GM11168 (cell line): Measurements from ENCODE around the gene TIMP2.
"Not testable (repeated sequence)": the region's sequence is repeated elsewhere in the genome, so short reads cannot be mapped to it uniquely, and the experiment has no call there.

ENCODE experiments used
- in situ Hi-C: fragments of 300-500 bp; cut with MboI; formaldehyde crosslinking; loops from one replicate; pipeline ENCODE4 v1.12.0; 2022; ENCODE audit warnings: low sequenced_read_pairs; ENCODE audit not compliant: unreplicated experiment

TIMP2 gene

GRCh38 chr17:78958641-78959127, 33.5 kb upstream of the TIMP2 start:
- in situ Hi-C loops, result no loop called here

- in situ Hi-C loops, result no loop called here
Observed at GRCh38 chr17:78957128-78957527, 31.9 kb upstream of the TIMP2 start.

- in situ Hi-C loops, result no loop called here
Observed at GRCh38 chr17:78956254-78956653, 31.1 kb upstream of the TIMP2 start.

GRCh38 chr17:78954684-78955083, 29.5 kb upstream of the TIMP2 start:
- in situ Hi-C loops, result no loop called here

- in situ Hi-C loops, result no loop called here
Observed at GRCh38 chr17:78953356-78954350, 28.5 kb upstream of the TIMP2 start.

GRCh38 chr17:78952706-78953105, 27.5 kb upstream of the TIMP2 start:
- in situ Hi-C loops, result no loop called here

GRCh38 chr17:78951967-78952551, 26.9 kb upstream of the TIMP2 start:
- in situ Hi-C loops, result no loop called here

- in situ Hi-C loops, result no loop called here
Observed at GRCh38 chr17:78950870-78951269, 25.7 kb upstream of the TIMP2 start.

- in situ Hi-C loops, result no loop called here
Observed at GRCh38 chr17:78947235-78948149, 22.3 kb upstream of the TIMP2 start.

GRCh38 chr17:78946631-78947030, 21.4 kb upstream of the TIMP2 start:
- in situ Hi-C loops, result no loop called here

- in situ Hi-C loops, result no loop called here
Observed at GRCh38 chr17:78946131-78946530, 20.9 kb upstream of the TIMP2 start.

GRCh38 chr17:78945455-78945854, 20.3 kb upstream of the TIMP2 start:
- in situ Hi-C loops, result not testable (repeated sequence)

GRCh38 chr17:78944956-78945355, 19.8 kb upstream of the TIMP2 start:
- in situ Hi-C loops, result no loop called here

- in situ Hi-C loops, result no loop called here
Observed at GRCh38 chr17:78944026-78944425, 18.8 kb upstream of the TIMP2 start.

GRCh38 chr17:78940708-78941107, 15.5 kb upstream of the TIMP2 start:
- in situ Hi-C loops, result no loop called here

GRCh38 chr17:78940258-78940657, 15.1 kb upstream of the TIMP2 start:
- in situ Hi-C loops, result no loop called here

GRCh38 chr17:78939615-78940014, 14.4 kb upstream of the TIMP2 start:
- in situ Hi-C loops, result no loop called here

- in situ Hi-C loops, result no loop called here
Observed at GRCh38 chr17:78937561-78937960, 12.4 kb upstream of the TIMP2 start.

- in situ Hi-C loops, result no loop called here
Observed at GRCh38 chr17:78935419-78936323, 10.5 kb upstream of the TIMP2 start.
